Measurements from ENCODE around the gene ADIPOR2. TPM values are rescaled to one million over a fixed set of nuclear protein-coding genes. Genes with fewer than 3 reads are reported as not detected.
"Not testable (repeated sequence)": the region's sequence is repeated elsewhere in the genome, so short reads cannot be mapped to it uniquely, and the experiment has no call there.

ADIPOR2 gene
- total RNA-seq, 5 donors from 2014 or later (not counting 1 experiment from before 2014, with no cell fraction given), result 21.7 to 35.0 (median 33.4) TPM

DNA sequence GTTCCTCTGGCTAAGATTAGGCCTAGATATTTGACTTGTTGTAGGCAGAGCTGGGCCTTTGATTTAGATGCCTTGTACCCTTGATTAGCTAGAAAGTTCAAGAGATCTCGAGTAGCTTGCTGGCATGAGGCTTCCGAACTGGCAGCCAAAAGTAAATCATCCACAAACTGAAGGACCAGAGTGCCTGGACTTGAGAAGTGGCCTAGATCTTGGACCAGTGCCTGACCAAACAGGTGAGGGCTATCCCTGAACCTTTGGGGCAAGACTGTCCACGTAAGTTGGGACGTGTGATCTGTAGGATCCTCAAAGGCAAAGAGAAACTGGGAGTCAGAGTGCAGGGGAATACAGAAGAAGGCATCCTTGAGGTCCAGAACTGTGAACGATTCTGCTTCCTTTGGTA is 22.0 kb downstream of the ADIPOR2 start:
- H3K27ac Mint-ChIP-seq; CTCF ChIA-PET; H3K36me3 ChIP-seq (ENCODE audit: control insufficient read depth in 2 of 2, extremely low read depth in 1 of 2, insufficient read depth in 1 of 2, low read length in 1 of 2); ATAC-seq (replicated peaks in 1 of 4); H3K27me3 ChIP-seq (replicated peaks in 1 of 2; ENCODE audit: control insufficient read depth in 2 of 2, extremely low read depth in 1 of 2, insufficient read depth in 2 of 2, low read length in 1 of 2); H3K9me3 ChIP-seq; H3K4me3 ChIP-seq (ENCODE audit: control insufficient read depth in 1 of 2, extremely low read depth in 1 of 2, low read length in 1 of 2); POLR2A ChIA-PET; DNase-seq; H3K4me1 ChIP-seq (ENCODE audit: control insufficient read depth in 1 of 2, extremely low read depth in 1 of 2, insufficient read depth in 2 of 2, low read length in 2 of 2); H3K4me3 Mint-ChIP-seq; H3K27me3 Mint-ChIP-seq; H3K27ac ChIP-seq (ENCODE audit: low read length): not testable (repeated sequence)
- peaks cover 31% of the 10 kb centered on the region for H3K36me3 Mint-ChIP-seq
- 100% methylated on average over 5 of the region's 5 CpGs for WGBS (ENCODE audit: insufficient coverage)
- H3K9me3 Mint-ChIP-seq, result peaks cover 5 to 10% (median 10%) of the 10 kb centered on the region in 3 donors
- peaks cover 55 to 58% (median 56%) of the 10 kb centered on the region in 3 donors for H3K4me1 Mint-ChIP-seq

DNA sequence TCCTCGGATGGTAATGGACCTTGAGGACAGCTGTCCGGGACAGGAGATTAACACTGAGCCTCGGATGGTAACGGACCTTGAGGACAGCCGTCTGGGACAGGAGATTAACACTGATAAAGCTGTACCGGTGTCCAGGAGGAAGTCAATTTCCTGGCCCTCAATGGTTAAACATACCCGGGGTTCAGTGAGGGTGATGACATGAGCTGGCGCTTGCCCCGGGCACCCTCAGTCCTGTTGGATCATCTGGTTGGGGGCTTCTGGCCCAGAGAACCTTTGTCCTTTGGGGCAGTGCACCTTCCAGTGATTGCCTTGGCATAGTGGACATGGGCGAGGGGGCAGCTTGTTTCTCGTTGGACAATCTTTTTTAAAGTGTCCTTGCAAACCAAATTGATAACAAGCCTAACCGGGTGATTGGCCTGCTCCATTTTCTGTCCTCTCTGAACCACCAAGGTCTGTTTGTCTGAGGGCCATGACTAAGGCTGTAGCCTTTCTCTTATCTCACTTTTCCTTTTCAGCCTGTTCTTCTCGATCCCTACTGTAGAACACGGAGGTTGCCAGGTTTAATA is 23.0 kb downstream of the ADIPOR2 start:
- H3K27me3 Mint-ChIP-seq; ATAC-seq (replicated peaks in 1 of 4); H3K36me3 ChIP-seq (ENCODE audit: control insufficient read depth in 2 of 2, extremely low read depth in 1 of 2, insufficient read depth in 1 of 2, low read length in 1 of 2); H3K9me3 ChIP-seq; DNase-seq; CTCF ChIA-PET; H3K4me3 Mint-ChIP-seq; H3K27me3 ChIP-seq (replicated peaks in 1 of 2; ENCODE audit: control insufficient read depth in 2 of 2, extremely low read depth in 1 of 2, insufficient read depth in 2 of 2, low read length in 1 of 2); H3K4me1 ChIP-seq (ENCODE audit: control insufficient read depth in 1 of 2, extremely low read depth in 1 of 2, insufficient read depth in 2 of 2, low read length in 2 of 2); H3K4me3 ChIP-seq (ENCODE audit: control insufficient read depth in 1 of 2, extremely low read depth in 1 of 2, low read length in 1 of 2); H3K27ac Mint-ChIP-seq; H3K27ac ChIP-seq (ENCODE audit: low read length): not testable (repeated sequence)
- 94% methylated on average over 14 of the region's 14 CpGs for WGBS (ENCODE audit: insufficient coverage)
- peaks cover 5 to 10% (median 10%) of the 10 kb centered on the region in 3 donors for H3K9me3 Mint-ChIP-seq
- POLR2A ChIA-PET, result interaction anchor here (0.6 to 0.7 kb wide), 2 partner anchors 10 to 18 kb away, joined by 3 to 4 read pairs; no protein-coding TSS in a partner anchor
- peaks cover 50 to 59% (median 51%) of the 10 kb centered on the region in 3 donors for H3K4me1 Mint-ChIP-seq
- peaks cover 31% of the 10 kb centered on the region for H3K36me3 Mint-ChIP-seq

DNA sequence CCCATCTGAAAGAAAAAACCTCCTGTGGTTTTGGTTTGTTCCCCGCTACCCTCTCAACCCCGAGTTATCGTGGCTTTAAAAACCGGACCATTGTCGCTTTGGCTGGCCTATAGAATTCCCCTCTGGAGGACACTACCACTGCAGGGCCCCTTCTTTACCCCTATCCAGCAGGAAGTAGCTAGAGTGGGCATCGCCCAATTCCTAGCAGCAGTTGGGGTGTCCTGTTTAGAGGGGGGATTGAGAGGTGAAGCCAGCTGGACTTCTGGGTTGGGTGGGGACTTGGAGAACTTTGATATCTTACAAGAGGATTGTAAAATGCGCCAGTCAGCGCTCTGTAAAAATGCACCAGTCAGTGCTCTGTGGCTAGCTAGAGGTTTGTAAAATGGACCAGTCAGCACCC is 24.6 kb downstream of the ADIPOR2 start:
- CTCF ChIA-PET; H3K9me3 ChIP-seq; H3K4me3 ChIP-seq (ENCODE audit: control insufficient read depth in 1 of 2, extremely low read depth in 1 of 2, low read length in 1 of 2); H3K27ac ChIP-seq (ENCODE audit: low read length); H3K36me3 ChIP-seq (ENCODE audit: control insufficient read depth in 2 of 2, extremely low read depth in 1 of 2, insufficient read depth in 1 of 2, low read length in 1 of 2); H3K27me3 Mint-ChIP-seq; H3K27me3 ChIP-seq (replicated peaks in 1 of 2; ENCODE audit: control insufficient read depth in 2 of 2, extremely low read depth in 1 of 2, insufficient read depth in 2 of 2, low read length in 1 of 2); H3K27ac Mint-ChIP-seq; ATAC-seq (replicated peaks in 1 of 4); H3K4me1 ChIP-seq (ENCODE audit: control insufficient read depth in 1 of 2, extremely low read depth in 1 of 2, insufficient read depth in 2 of 2, low read length in 2 of 2); H3K4me3 Mint-ChIP-seq: not testable (repeated sequence)
- Mint-ChIP-seq H3K4me1 (peaks cover 50 to 62% (median 55%) of the 10 kb centered on the region in 3 donors), H3K9me3 (peaks cover 5 to 10% (median 10%) of the 10 kb centered on the region in 3 donors), H3K36me3 (peaks cover 31% of the 10 kb centered on the region)
- POLR2A ChIA-PET, result interaction anchor here in 1 of 2 donors (0.6 kb wide), 1 partner anchor 976 kb away, joined by 4 read pairs; no protein-coding TSS in a partner anchor
- WGBS (ENCODE audit: insufficient coverage), result 100% methylated on average over 2 of the region's 8 CpGs
- peak in 10 of 35 experiments; percentile 2 to 20 (median 8) for DNase-seq

DNA sequence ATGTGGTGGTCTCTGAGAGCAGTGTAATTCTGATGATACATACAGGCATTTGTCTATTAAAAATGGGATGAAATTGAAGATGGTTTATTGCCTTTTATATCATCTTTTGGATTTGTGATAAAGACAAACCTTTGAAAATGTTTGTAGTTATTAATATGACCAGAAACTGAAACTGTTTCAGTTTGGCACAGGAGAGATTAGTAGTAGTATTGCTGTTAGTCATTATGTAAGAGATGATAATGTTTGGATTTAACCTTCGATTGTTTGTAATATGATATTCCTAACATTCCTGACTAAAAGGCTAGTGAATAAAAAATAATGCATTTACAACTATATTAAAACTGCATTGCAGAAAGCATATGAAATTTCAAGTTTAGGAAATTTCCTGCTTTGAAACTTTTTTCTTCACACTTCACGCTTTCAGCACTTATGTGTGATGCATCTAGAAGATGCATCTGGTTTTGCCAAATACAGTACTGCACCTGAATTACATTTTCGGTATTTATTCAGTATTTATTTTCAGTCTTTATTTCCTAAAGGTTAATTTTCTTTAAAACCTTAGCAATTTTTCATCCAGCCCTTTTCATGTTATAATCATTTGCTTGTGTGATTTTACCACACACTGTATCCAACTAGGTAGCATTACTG is 25.5 kb downstream of the ADIPOR2 start:
- no peak for ATAC-seq (replicated peaks in 1 of 4)
- peaks cover 31% of the 10 kb centered on the region for H3K36me3 Mint-ChIP-seq
- H3K9me3 ChIP-seq, result no peaks in the 10 kb centered on the region
- ChIA-PET POLR2A (interaction anchor here in 1 of 2 donors (0.6 kb wide), 2 partner anchors 29 to 975 kb away, joined by 4 read pairs; no protein-coding TSS in a partner anchor), CTCF (no interaction called here)
- H3K27ac ChIP-seq (ENCODE audit: low read length), result no peak overlapping the region
- peaks cover 49 to 60% (median 53%) of the 10 kb centered on the region in 3 donors for H3K4me1 Mint-ChIP-seq
- H3K36me3 ChIP-seq (ENCODE audit: control insufficient read depth in 2 of 2, extremely low read depth in 1 of 2, insufficient read depth in 1 of 2, low read length in 1 of 2), result peaks cover 0 to 5% of the 10 kb centered on the region in 2 donors
- H3K9me3 Mint-ChIP-seq, result peaks cover 5 to 10% (median 10%) of the 10 kb centered on the region in 3 donors
- peaks cover 2 to 7% of the 10 kb centered on the region in 2 experiments for H3K4me1 ChIP-seq (ENCODE audit: control insufficient read depth in 1 of 2, extremely low read depth in 1 of 2, insufficient read depth in 2 of 2, low read length in 2 of 2)
- no peak overlapping the region for H3K4me3 ChIP-seq (ENCODE audit: control insufficient read depth in 1 of 2, extremely low read depth in 1 of 2, low read length in 1 of 2)
- no CpG with 5 or more reads among the region's 3 CpGs for WGBS (ENCODE audit: insufficient coverage)
- H3K27me3 ChIP-seq (replicated peaks in 1 of 2; ENCODE audit: control insufficient read depth in 2 of 2, extremely low read depth in 1 of 2, insufficient read depth in 2 of 2, low read length in 1 of 2), result no peaks in the 10 kb centered on the region
- no peaks in the 10 kb centered on the region for H3K27me3 Mint-ChIP-seq
- no peak overlapping the region for H3K4me3 Mint-ChIP-seq
- no peak for DNase-seq
- H3K27ac Mint-ChIP-seq, result no peak overlapping the region

DNA sequence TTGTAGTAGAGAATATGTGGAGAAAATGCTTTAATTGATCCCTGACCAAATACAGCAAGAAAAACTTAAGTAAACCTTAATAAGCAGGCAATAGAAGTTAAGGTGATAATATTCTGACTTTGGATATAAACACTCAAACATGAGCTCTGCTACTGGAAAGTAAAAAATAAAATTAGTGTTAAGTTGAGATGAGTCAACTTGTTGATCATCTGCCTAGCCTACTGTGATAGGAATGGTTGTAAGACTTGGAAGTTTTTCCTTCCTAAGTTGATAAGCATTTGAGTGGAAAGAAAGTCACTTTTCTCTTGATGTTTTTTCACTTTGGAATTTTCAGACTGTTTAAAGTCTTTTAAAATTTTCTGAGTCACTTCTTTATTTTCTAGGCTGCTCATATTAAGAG is 26.0 kb downstream of the ADIPOR2 start:
- ChIA-PET POLR2A (interaction anchor here in 1 of 2 donors (0.6 kb wide), 1 partner anchor 30 kb away, joined by 4 read pairs; no protein-coding TSS in a partner anchor), CTCF (no interaction called here)
- Histone ChIP-seq H3K27me3 (replicated peaks in 1 of 2; ENCODE audit: control insufficient read depth in 2 of 2, extremely low read depth in 1 of 2, insufficient read depth in 2 of 2, low read length in 1 of 2) (no peaks in the 10 kb centered on the region), H3K4me1 (ENCODE audit: control insufficient read depth in 1 of 2, extremely low read depth in 1 of 2, insufficient read depth in 2 of 2, low read length in 2 of 2) (peaks cover 2 to 7% of the 10 kb centered on the region in 2 experiments), H3K4me3 (ENCODE audit: control insufficient read depth in 1 of 2, extremely low read depth in 1 of 2, low read length in 1 of 2) (no peak overlapping the region), H3K36me3 (ENCODE audit: control insufficient read depth in 2 of 2, extremely low read depth in 1 of 2, insufficient read depth in 1 of 2, low read length in 1 of 2) (peaks cover 0 to 5% of the 10 kb centered on the region in 2 donors), H3K9me3 (no peaks in the 10 kb centered on the region), H3K27ac (ENCODE audit: low read length) (no peak overlapping the region)
- Mint-ChIP-seq H3K4me3 (no peak overlapping the region), H3K36me3 (peaks cover 31% of the 10 kb centered on the region), H3K27ac (no peak overlapping the region), H3K9me3 (peaks cover 5 to 10% (median 10%) of the 10 kb centered on the region in 3 donors), H3K27me3 (no peaks in the 10 kb centered on the region), H3K4me1 (peaks cover 49 to 60% (median 53%) of the 10 kb centered on the region in 3 donors)
- DNase-seq (no peak), ATAC-seq (replicated peaks in 1 of 4) (no peak)

DNA sequence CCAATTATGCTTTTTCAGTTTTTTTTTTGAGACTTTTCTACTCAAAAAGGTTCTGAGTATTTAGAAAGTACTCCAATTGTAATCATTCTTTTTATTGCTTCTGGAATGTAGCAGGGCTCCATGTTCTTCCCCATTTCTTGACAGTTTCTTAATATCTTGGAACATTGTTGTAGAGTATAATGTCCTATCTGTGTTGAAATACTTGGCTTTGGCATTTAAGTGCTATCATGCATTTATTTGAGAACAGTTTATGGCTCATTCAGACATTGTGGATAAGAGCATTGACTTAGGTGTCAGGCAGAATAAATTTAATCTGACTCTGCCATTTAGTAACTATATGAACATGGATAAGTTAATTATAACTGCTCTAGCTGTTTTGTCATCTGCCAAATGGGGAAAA is 28.3 kb downstream of the ADIPOR2 start:
- H3K27ac Mint-ChIP-seq, result no peak overlapping the region
- no peak overlapping the region for H3K4me3 ChIP-seq (ENCODE audit: control insufficient read depth in 1 of 2, extremely low read depth in 1 of 2, low read length in 1 of 2)
- H3K9me3 ChIP-seq, result no peaks in the 10 kb centered on the region
- H3K4me1 Mint-ChIP-seq, result peaks cover 48 to 66% (median 56%) of the 10 kb centered on the region in 3 donors
- no peaks in the 10 kb centered on the region for H3K27me3 Mint-ChIP-seq
- no peaks in the 10 kb centered on the region for H3K27me3 ChIP-seq (replicated peaks in 1 of 2; ENCODE audit: control insufficient read depth in 2 of 2, extremely low read depth in 1 of 2, insufficient read depth in 2 of 2, low read length in 1 of 2)
- CTCF ChIA-PET, result no interaction called here
- H3K36me3 ChIP-seq (ENCODE audit: control insufficient read depth in 2 of 2, extremely low read depth in 1 of 2, insufficient read depth in 1 of 2, low read length in 1 of 2), result peaks cover 0 to 4% of the 10 kb centered on the region in 2 donors
- H3K4me3 Mint-ChIP-seq, result no peak overlapping the region
- DNase-seq (no peak), ATAC-seq (replicated peaks in 1 of 4) (no peak)
- H3K9me3 Mint-ChIP-seq, result peaks cover 5 to 10% (median 9%) of the 10 kb centered on the region in 3 donors
- H3K36me3 Mint-ChIP-seq, result peaks cover 20% of the 10 kb centered on the region
- H3K27ac ChIP-seq (ENCODE audit: low read length), result no peak overlapping the region
- peaks cover 2 to 7% of the 10 kb centered on the region in 2 experiments for H3K4me1 ChIP-seq (ENCODE audit: control insufficient read depth in 1 of 2, extremely low read depth in 1 of 2, insufficient read depth in 2 of 2, low read length in 2 of 2)
- POLR2A ChIA-PET, result no interaction called here
